ENCODE measurements around the gene PPP1R3C. TPM values are rescaled to one million over a fixed set of nuclear protein-coding genes. Genes with fewer than 3 reads are reported as not detected.

PPP1R3C gene
- total RNA-seq, 1 experiment from 2014 or later = 2.7 TPM

GRCh38 chr10:91643700-91644099 is 10.8 kb upstream of the PPP1R3C start:
- CTCF ChIA-PET = interaction anchor here (0.5 to 0.6 kb wide), 2 partner anchors 94 to 142 kb away, joined by 3 to 4 read pairs; no protein-coding TSS in a partner anchor
- H3K27me3 ChIP-seq (replicated peaks; ENCODE audit: insufficient read depth, low read depth, low read length, poor library complexity) = no peaks in the 10 kb centered on the region
- H3K4me1 ChIP-seq (ENCODE audit: insufficient read depth, low read length, poor library complexity, severe bottlenecking) = no peaks in the 10 kb centered on the region
- intact Hi-C loops (cut with micrococcal nuclease; ENCODE audit: unreplicated experiment) = no loop called here
- no peak overlapping the region for H3K27ac ChIP-seq (ENCODE audit: low read depth, low read length, poor library complexity, severe bottlenecking)
- no peaks in the 10 kb centered on the region for H3K36me3 ChIP-seq (ENCODE audit: insufficient read depth, low read length, poor library complexity, severe bottlenecking)
- no TSS peak for BruUV-seq (replicated peaks)
- no peak overlapping the region for H3K4me3 ChIP-seq (ENCODE audit: low read depth, low read length, poor library complexity, severe bottlenecking)
- no peaks in the 10 kb centered on the region for H3K9me3 ChIP-seq (ENCODE audit: low read depth, low read length, poor library complexity, severe bottlenecking)
- POLR2A ChIA-PET (ENCODE audit: low non-redundant PET) = no interaction called here
- no peak for TF ChIP-seq EZH2 (IDR thresholded peaks at IDR 0.05; ENCODE audit: borderline replicate concordance, low read depth, low read length, poor library complexity, severe bottlenecking)
- TF ChIP-seq CTCF (conservative IDR thresholded peaks at IDR 0.05; ENCODE audit: low read depth, low read length) = peak; percentile 41
- no peak for DNase-seq (ENCODE audit: low spot score)

- Histone ChIP-seq H3K4me1 (ENCODE audit: insufficient read depth, low read length, poor library complexity, severe bottlenecking) (no peaks in the 10 kb centered on the region), H3K4me3 (ENCODE audit: low read depth, low read length, poor library complexity, severe bottlenecking) (no peak overlapping the region), H3K9me3 (ENCODE audit: low read depth, low read length, poor library complexity, severe bottlenecking) (no peaks in the 10 kb centered on the region), H3K27me3 (replicated peaks; ENCODE audit: insufficient read depth, low read depth, low read length, poor library complexity) (no peaks in the 10 kb centered on the region), H3K27ac (ENCODE audit: low read depth, low read length, poor library complexity, severe bottlenecking) (no peak overlapping the region), H3K36me3 (ENCODE audit: insufficient read depth, low read length, poor library complexity, severe bottlenecking) (no peaks in the 10 kb centered on the region)
- no peak for TF ChIP-seq CTCF (conservative IDR thresholded peaks at IDR 0.05; ENCODE audit: low read depth, low read length)
- no peak for TF ChIP-seq EZH2 (IDR thresholded peaks at IDR 0.05; ENCODE audit: borderline replicate concordance, low read depth, low read length, poor library complexity, severe bottlenecking)
- no TSS peak for BruUV-seq (replicated peaks)
- intact Hi-C loops (cut with micrococcal nuclease; ENCODE audit: unreplicated experiment) = no loop called here
- no peak for DNase-seq (ENCODE audit: low spot score)
- POLR2A ChIA-PET (ENCODE audit: low non-redundant PET) = no interaction called here
- CTCF ChIA-PET = interaction anchor here (0.5 kb wide), 1 partner anchor 93 kb away, joined by 3 read pairs; no protein-coding TSS in a partner anchor
Measured at GRCh38 chr10:91642831-91643692, 10.2 kb upstream of the PPP1R3C start.

- ChIA-PET CTCF (interaction anchor here (3.1 kb wide), 1 partner anchor 338 kb away, joined by 15 read pairs; no protein-coding TSS in a partner anchor), POLR2A (ENCODE audit: low non-redundant PET) (no interaction called here)
- no peak overlapping the region for H3K4me3 ChIP-seq (ENCODE audit: low read depth, low read length, poor library complexity, severe bottlenecking)
- peaks cover 7% of the 10 kb centered on the region for H3K4me1 ChIP-seq (ENCODE audit: insufficient read depth, low read length, poor library complexity, severe bottlenecking)
- no peak for TF ChIP-seq CTCF (conservative IDR thresholded peaks at IDR 0.05; ENCODE audit: low read depth, low read length)
- DNase-seq (ENCODE audit: low spot score) = no peak
- intact Hi-C loops (cut with micrococcal nuclease; ENCODE audit: unreplicated experiment) = loop anchor here (5.0 kb wide), 1 partner anchor 250 kb away; no protein-coding TSS in a partner anchor
- BruUV-seq (replicated peaks) = no TSS peak
- no peaks in the 10 kb centered on the region for H3K9me3 ChIP-seq (ENCODE audit: low read depth, low read length, poor library complexity, severe bottlenecking)
- no peak overlapping the region for H3K27ac ChIP-seq (ENCODE audit: low read depth, low read length, poor library complexity, severe bottlenecking)
- H3K36me3 ChIP-seq (ENCODE audit: insufficient read depth, low read length, poor library complexity, severe bottlenecking) = no peaks in the 10 kb centered on the region
- H3K27me3 ChIP-seq (replicated peaks; ENCODE audit: insufficient read depth, low read depth, low read length, poor library complexity) = no peaks in the 10 kb centered on the region
Measured at GRCh38 chr10:91636892-91637291, 4.0 kb upstream of the PPP1R3C start.

Measured in A673 (cell line).